ENCODE measurements around the gene SORCS1.

The SORCS1 gene

GRCh38 chr10:106765928-106766327, 398.6 kb downstream of the SORCS1 start:
- no peak for DNase-seq (ENCODE audit: low read depth)
- TF ChIP-seq CTCF (conservative IDR thresholded peaks at IDR 0.05; ENCODE audit: low read length) = no peak
- H3K4me3 ChIP-seq (ENCODE audit: low read length) = no peak overlapping the region

GRCh38 chr10:106765241-106765754, 399.2 kb downstream of the SORCS1 start:
- TF ChIP-seq CTCF (conservative IDR thresholded peaks at IDR 0.05; ENCODE audit: low read length) = no peak
- DNase-seq (ENCODE audit: low read depth) = no peak
- no peak overlapping the region for H3K4me3 ChIP-seq (ENCODE audit: low read length)

- no peak for TF ChIP-seq CTCF (conservative IDR thresholded peaks at IDR 0.05; ENCODE audit: low read length)
- DNase-seq (ENCODE audit: low read depth) = no peak
- H3K4me3 ChIP-seq (ENCODE audit: low read length) = no peak overlapping the region
Measured at GRCh38 chr10:106764360-106764759, 400.1 kb downstream of the SORCS1 start.

- H3K4me3 ChIP-seq (ENCODE audit: low read length) = no peak overlapping the region
- no peak for TF ChIP-seq CTCF (conservative IDR thresholded peaks at IDR 0.05; ENCODE audit: low read length)
- DNase-seq (ENCODE audit: low read depth) = no peak
Measured at GRCh38 chr10:106761906-106762305, 402.6 kb downstream of the SORCS1 start.

- no peak for TF ChIP-seq CTCF (conservative IDR thresholded peaks at IDR 0.05; ENCODE audit: low read length)
- no peak for DNase-seq (ENCODE audit: low read depth)
- H3K4me3 ChIP-seq (ENCODE audit: low read length) = no peak overlapping the region
Measured at GRCh38 chr10:106757521-106757920, 407.0 kb downstream of the SORCS1 start.

- DNase-seq (ENCODE audit: low read depth) = no peak
- no peak for TF ChIP-seq CTCF (conservative IDR thresholded peaks at IDR 0.05; ENCODE audit: low read length)
- no peak overlapping the region for H3K4me3 ChIP-seq (ENCODE audit: low read length)
Measured at GRCh38 chr10:106751091-106751490, 413.4 kb downstream of the SORCS1 start.

- TF ChIP-seq CTCF (conservative IDR thresholded peaks at IDR 0.05; ENCODE audit: low read length) = no peak
- no peak overlapping the region for H3K4me3 ChIP-seq (ENCODE audit: low read length)
- DNase-seq (ENCODE audit: low read depth) = no peak
Measured at GRCh38 chr10:106746868-106747267, 417.6 kb downstream of the SORCS1 start.

Data from AG10803 (cell line).